GM12878 (cell line): ENCODE measurements around the gene CACNG4. TPM values are rescaled to one million over a fixed set of nuclear protein-coding genes. Genes with fewer than 3 reads are reported as not detected.

Source experiments
- ATAC-seq: fragments of 200-7000 bp; cut with Tn5 transposase; 3 replicates; pipeline ENCODE4 v1.9.1; 2020; ENCODE audit warnings: mild to moderate bottlenecking, moderate library complexity
- BruUV-seq: library from RNA; stranded (reverse); fragments of 400-500 nt; replicated peaks from 2 replicates; lab custom pipeline; 2021; lab: Mats Ljungman, UMichigan
- CTCF ChIA-PET: fragments of 300-600 bp; sonication (Branson Sonifier 250); formaldehyde crosslinking; extraction: SDS; loops from one replicate; lab custom pipeline; 2021; ENCODE audit warnings: inconsistent platforms; lab: Yijun Ruan, JAX
- POLR2A ChIA-PET: fragments of 350-600 bp; formaldehyde crosslinking; extraction: SDS; loops from one replicate; lab custom pipeline; 2021; ENCODE audit warnings: inconsistent platforms; lab: Charles Lee
- RAD21 ChIA-PET: fragments of 300-600 bp; sonication (Branson Sonifier 250); formaldehyde crosslinking; loops from one replicate; lab custom pipeline; 2023; ENCODE audit warnings: antibody characterized with exemption; ENCODE audit not compliant: unreplicated experiment; lab: Charles Lee
- SMC1A ChIA-PET: fragments of 300-600 bp; sonication (Branson Sonifier 250); formaldehyde crosslinking; loops from one replicate; lab custom pipeline; 2023; ENCODE audit not compliant: unreplicated experiment, uncharacterized antibody; lab: Charles Lee
- DNase-seq: peaks from one replicate; pipeline ENCODE4 v3.0.0-alpha.2; 2011; ENCODE audit warnings: low read depth, low spot score
- FAIRE-seq: peaks from 3 replicates; lab custom pipeline; 2011; peaks lifted over from hg19 to GRCh38; lab: Jason Lieb, UNC
- H2AFZ ChIP-seq: 2 replicates; pipeline ENCODE4 v1.6.0; 2011; ENCODE audit warnings: low read depth, low read length, control low read depth; ENCODE audit not compliant: control insufficient read depth
- H3K27ac ChIP-seq: 2 replicates; pipeline ENCODE4 v1.5.1; 2011; ENCODE audit warnings: control low read depth; ENCODE audit not compliant: control insufficient read depth, insufficient read depth
- H3K27me3 ChIP-seq, 2 experiments: replicated peaks in 1 of 2; 2 replicates each; pipeline versions ENCODE4 v1.6.0 to v1.6.1; 2011; ENCODE audit warnings: low read length in 1 of 2; ENCODE audit not compliant: control insufficient read depth in 2 of 2, insufficient read depth in 2 of 2
- H3K36me3 ChIP-seq, 2 experiments: 2 replicates each; pipeline ENCODE4 v1.5.1; 2011; ENCODE audit warnings: low read length in 1 of 2; ENCODE audit not compliant: control insufficient read depth in 2 of 2, insufficient read depth in 2 of 2
- H3K4me1 ChIP-seq: 2 replicates; pipeline ENCODE4 v1.6.1; 2011; ENCODE audit warnings: mild to moderate bottlenecking, low read length, moderate library complexity, mixed read lengths; ENCODE audit not compliant: control insufficient read depth, insufficient read depth
- H3K4me2 ChIP-seq: 2 replicates; pipeline ENCODE4 v1.6.0; 2011; ENCODE audit warnings: control low read depth; ENCODE audit not compliant: control insufficient read depth, insufficient read depth
- H3K4me3 ChIP-seq: fragments of 200-600 bp; sonication (generic); 2 replicates; pipeline ENCODE4 v1.5.1; 2016
- H3K79me2 ChIP-seq: 2 replicates; pipeline ENCODE4 v1.6.0; 2011; ENCODE audit warnings: low read length; ENCODE audit not compliant: control insufficient read depth, insufficient read depth
- H3K9ac ChIP-seq: 2 replicates; pipeline ENCODE4 v1.8.0; 2011; ENCODE audit warnings: low read length, control low read depth, mixed read lengths; ENCODE audit not compliant: control insufficient read depth, insufficient read depth
- H3K9me3 ChIP-seq: replicated peaks from 3 replicates; pipeline ENCODE4 v1.5.1; 2011; ENCODE audit warnings: mild to moderate bottlenecking, low read length; ENCODE audit not compliant: control insufficient read depth, insufficient read depth
- H4K20me1 ChIP-seq: 2 replicates; pipeline ENCODE4 v1.6.0; 2011; ENCODE audit not compliant: control insufficient read depth, insufficient read depth
- MEF2A ChIP-seq: IDR thresholded peaks from 2 replicates; pipeline ENCODE4 v1.6.1; 2011; ENCODE audit warnings: low read depth, mild to moderate bottlenecking, low read length, moderate library complexity; ENCODE audit not compliant: insufficient read depth
- POLR2A ChIP-seq: IDR thresholded peaks from 2 replicates; pipeline ENCODE4 v1.6.1; 2011; ENCODE audit warnings: low read depth, mild to moderate bottlenecking, low read length
- SPI1 ChIP-seq: IDR thresholded peaks from 2 replicates; pipeline ENCODE4 v1.6.1; 2011; ENCODE audit warnings: low read depth, mild to moderate bottlenecking, low read length, moderate library complexity, borderline replicate concordance; ENCODE audit not compliant: insufficient read depth
- ZZZ3 ChIP-seq: IDR thresholded peaks from 2 replicates; pipeline ENCODE4 v1.6.1; 2011; ENCODE audit warnings: low read depth; ENCODE audit not compliant: control insufficient read depth, insufficient read length
- WGBS: methylation state at CpG from one replicate; pipeline ENCODE4 v1.1.6; 2016; ENCODE audit warnings: low lambda C conversion rate; ENCODE audit not compliant: insufficient replicate concordance, insufficient coverage; ENCODE audit errors: missing lambda C conversion rate; 5-methylcytosine and 5-hydroxymethylcytosine counted together
- in situ Hi-C: fragments of 300-500 bp; cut with MboI; formaldehyde crosslinking; loops from 9 replicates; pipeline ENCODE4 v1.14.3; 2018; ENCODE audit warnings: mixed read lengths
- intact Hi-C: fragments of 100-400 bp; cut with micrococcal nuclease; formaldehyde crosslinking; loops from one replicate; pipeline ENCODE4 v1.14.2; 2022; ENCODE audit not compliant: unreplicated experiment
- polyA plus RNA-seq, 11 experiments: library from polyadenylated mRNA; depleted of rRNA in 4 of 11; unstranded in 6 of 11; stranded (reverse) in 5 of 11; fragments of >200 nt; fragmentation: Nextera tagmentation in 4 of 11; fragmentation: Illumina TruSeq in 1 of 11; extraction: Ambion mirVana in 4 of 11; extraction: Trizol in 1 of 11; gene quantifications; 1 replicate in 1 of 11; 2 replicates in 10 of 11; pipeline versions ENCODE4 v1.2.1 to v1.2.3, GENCODE V29; 2011 to 2016; ENCODE audit warnings: inconsistent platforms in 2 of 11, missing spikeins in 2 of 11, low read depth in 1 of 11
- total RNA-seq, 4 experiments: library from RNA; depleted of rRNA in 3 of 4; stranded (reverse); fragments of >200 nt in 3 of 4; fragmentation: Illumina TruSeq in 1 of 4; extraction: Trizol in 1 of 4; gene quantifications; 2 replicates each; pipeline versions ENCODE4 v1.2.1 to v1.2.3, GENCODE V29; 2013 to 2021
- TF ChIP-seq, protein P1 (sequence below): fragments of 450-650 bp; IDR thresholded peaks from 2 replicates; pipeline ENCODE4 v1.6.1; 2018; ENCODE audit warnings: borderline replicate concordance, mild to moderate bottlenecking; ENCODE audit not compliant: partially characterized antibody

Gene CACNG4
- total and polyA plus RNA-seq, 10 of the 15 experiments (the other 5 are each of a cell fraction or from before 2014, with no cell fraction given) = 0.08 TPM; not detected in 8

DNA sequence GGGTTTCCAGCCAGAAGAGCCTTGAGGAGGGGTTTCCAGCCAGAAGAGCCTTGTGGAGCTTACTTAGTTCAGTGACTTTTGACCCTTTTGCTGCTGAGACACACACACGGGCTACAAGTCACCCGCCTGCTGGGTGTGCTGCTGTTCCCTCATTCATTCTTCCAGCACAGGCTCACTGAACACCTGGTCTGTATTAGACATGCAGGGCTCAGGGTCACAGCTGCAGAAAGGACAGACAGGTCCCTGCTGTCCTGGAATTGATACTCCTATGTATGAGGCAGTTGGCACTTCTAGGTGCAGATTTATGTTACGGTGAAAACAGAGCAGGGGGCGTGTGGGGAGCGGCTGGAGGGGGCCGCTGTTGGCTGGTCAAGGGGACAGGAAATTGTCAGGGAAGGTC is 6.8 kb downstream of the CACNG4 start:
- no peak for DNase-seq
- WGBS = 44% methylated on average over 6 of the region's 6 CpGs
- Histone ChIP-seq H3K27me3 (peaks cover 6 to 7% of the 10 kb centered on the region in 2 experiments; a peak in 3 of 4 replicates), H4K20me1 (no peaks in the 10 kb centered on the region), H3K4me3 (no peak overlapping the region), H3K4me1 (no peaks in the 10 kb centered on the region), H3K9ac (no peak overlapping the region), H3K9me3 (no peaks in the 10 kb centered on the region), H3K36me3 (no peaks in the 10 kb centered on the region), H3K79me2 (no peaks in the 10 kb centered on the region), H3K4me2 (no peak overlapping the region), H3K27ac (no peak overlapping the region)
- BruUV-seq = no TSS peak
- in situ Hi-C loops (no loop called here), intact Hi-C loops (no loop called here)
- ChIA-PET CTCF (interaction anchor here (0.5 to 1.6 kb wide), 2 partner anchors 111 to 260 kb away, joined by 3 to 6 read pairs; no protein-coding TSS in a partner anchor), POLR2A (no interaction called here), SMC1A (no interaction called here)
- no peak for FAIRE-seq
- no peak for ATAC-seq
- TF ChIP-seq ZZZ3 (no peak), SPI1 (no peak), MEF2A (no peak), POLR2A (no peak)
- TF ChIP-seq, protein P1, sequence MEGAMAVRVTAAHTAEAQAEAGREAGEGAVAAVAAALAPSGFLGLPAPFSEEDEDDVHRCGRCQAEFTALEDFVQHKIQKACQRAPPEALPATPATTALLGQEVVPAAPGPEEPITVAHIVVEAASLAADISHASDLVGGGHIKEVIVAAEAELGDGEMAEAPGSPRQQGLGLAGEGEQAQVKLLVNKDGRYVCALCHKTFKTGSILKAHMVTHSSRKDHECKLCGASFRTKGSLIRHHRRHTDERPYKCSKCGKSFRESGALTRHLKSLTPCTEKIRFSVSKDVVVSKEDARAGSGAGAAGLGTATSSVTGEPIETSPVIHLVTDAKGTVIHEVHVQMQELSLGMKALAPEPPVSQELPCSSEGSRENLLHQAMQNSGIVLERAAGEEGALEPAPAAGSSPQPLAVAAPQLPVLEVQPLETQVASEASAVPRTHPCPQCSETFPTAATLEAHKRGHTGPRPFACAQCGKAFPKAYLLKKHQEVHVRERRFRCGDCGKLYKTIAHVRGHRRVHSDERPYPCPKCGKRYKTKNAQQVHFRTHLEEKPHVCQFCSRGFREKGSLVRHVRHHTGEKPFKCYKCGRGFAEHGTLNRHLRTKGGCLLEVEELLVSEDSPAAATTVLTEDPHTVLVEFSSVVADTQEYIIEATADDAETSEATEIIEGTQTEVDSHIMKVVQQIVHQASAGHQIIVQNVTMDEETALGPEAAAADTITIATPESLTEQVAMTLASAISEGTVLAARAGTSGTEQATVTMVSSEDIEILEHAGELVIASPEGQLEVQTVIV = no peak
- TF ChIP-seq, all 136 proteins: peak for 0
- H2AFZ ChIP-seq = no peak overlapping the region
- RAD21 ChIA-PET = no interaction called here
